ENCODE data around the gene NUDT19.

NUDT19 gene

GRCh38 chr19:32675720-32676185 is 15.9 kb upstream of the NUDT19 start, which contains the start of gene RGS9BP (continued):
- TF ChIP-seq ZNF558 (tag by site-specific recombination; IDR thresholded peaks at IDR 0.05) (no peak), OSR2 (tag by site-specific recombination; IDR thresholded peaks at IDR 0.05) (no peak), ZNF366 (tag by site-specific recombination; conservative IDR thresholded peaks at IDR 0.05) (no peak; the same call in 1 of the 2 replicates), PRDM1 (tag by site-specific recombination; IDR thresholded peaks at IDR 0.05) (no peak), SP3 (tag by site-specific recombination; IDR thresholded peaks at IDR 0.05) (no peak), ZFHX2 (tag by site-specific recombination; conservative IDR thresholded peaks at IDR 0.05) (peak; percentile 87), ZIC2 (tag by site-specific recombination; IDR thresholded peaks at IDR 0.05) (no peak; the same call in 1 of the 2 replicates), ZNF221 (tag by site-specific recombination; IDR thresholded peaks at IDR 0.05; ENCODE audit: borderline replicate concordance) (no peak), ZNF776 (tag by site-specific recombination; IDR thresholded peaks at IDR 0.05; ENCODE audit: borderline replicate concordance) (no peak), ZNF791 (tag by site-specific recombination; IDR thresholded peaks at IDR 0.05) (no peak), ZNF391 (tag by site-specific recombination; IDR thresholded peaks at IDR 0.05; ENCODE audit: borderline replicate concordance, low read depth) (no peak), ZNF707 (tag by site-specific recombination; IDR thresholded peaks at IDR 0.05) (no peak), ZNF580 (tag by site-specific recombination; IDR thresholded peaks at IDR 0.05) (no peak), ZNF785 (tag by site-specific recombination; IDR thresholded peaks at IDR 0.05) (no peak; the same call in 1 of the 2 replicates), ZNF514 (tag by site-specific recombination; IDR thresholded peaks at IDR 0.05) (no peak), ZNF837 (tag by site-specific recombination; IDR thresholded peaks at IDR 0.05) (no peak), ZXDB (tag by site-specific recombination; IDR thresholded peaks at IDR 0.05) (peak; percentile 67; the same call in 1 of the 2 replicates), ZNF529 (tag by site-specific recombination; IDR thresholded peaks at IDR 0.05; ENCODE audit: insufficient replicate concordance) (no peak), OVOL3 (tag by site-specific recombination; IDR thresholded peaks at IDR 0.05) (no peak), PRDM6 (tag by site-specific recombination; IDR thresholded peaks at IDR 0.05) (no peak), ZNF530 (tag by site-specific recombination; IDR thresholded peaks at IDR 0.05; ENCODE audit: low read depth) (no peak), IKZF3 (tag by site-specific recombination; IDR thresholded peaks at IDR 0.05) (peak; percentile 86), KLF1 (tag by site-specific recombination; IDR thresholded peaks at IDR 0.05) (peak; percentile 92), ZNF394 (tag by site-specific recombination; IDR thresholded peaks at IDR 0.05; ENCODE audit: borderline replicate concordance) (no peak), HOXA7 (CRISPR knock-in tag; IDR thresholded peaks at IDR 0.05; ENCODE audit: borderline replicate concordance) (no peak), CTCF (tag by site-specific recombination; IDR thresholded peaks at IDR 0.05) (no peak), ZFP37 (tag by site-specific recombination; IDR thresholded peaks at IDR 0.05) (no peak), ZNF544 (tag by site-specific recombination; IDR thresholded peaks at IDR 0.05) (no peak)
- TF ChIP-seq, protein P1, sequence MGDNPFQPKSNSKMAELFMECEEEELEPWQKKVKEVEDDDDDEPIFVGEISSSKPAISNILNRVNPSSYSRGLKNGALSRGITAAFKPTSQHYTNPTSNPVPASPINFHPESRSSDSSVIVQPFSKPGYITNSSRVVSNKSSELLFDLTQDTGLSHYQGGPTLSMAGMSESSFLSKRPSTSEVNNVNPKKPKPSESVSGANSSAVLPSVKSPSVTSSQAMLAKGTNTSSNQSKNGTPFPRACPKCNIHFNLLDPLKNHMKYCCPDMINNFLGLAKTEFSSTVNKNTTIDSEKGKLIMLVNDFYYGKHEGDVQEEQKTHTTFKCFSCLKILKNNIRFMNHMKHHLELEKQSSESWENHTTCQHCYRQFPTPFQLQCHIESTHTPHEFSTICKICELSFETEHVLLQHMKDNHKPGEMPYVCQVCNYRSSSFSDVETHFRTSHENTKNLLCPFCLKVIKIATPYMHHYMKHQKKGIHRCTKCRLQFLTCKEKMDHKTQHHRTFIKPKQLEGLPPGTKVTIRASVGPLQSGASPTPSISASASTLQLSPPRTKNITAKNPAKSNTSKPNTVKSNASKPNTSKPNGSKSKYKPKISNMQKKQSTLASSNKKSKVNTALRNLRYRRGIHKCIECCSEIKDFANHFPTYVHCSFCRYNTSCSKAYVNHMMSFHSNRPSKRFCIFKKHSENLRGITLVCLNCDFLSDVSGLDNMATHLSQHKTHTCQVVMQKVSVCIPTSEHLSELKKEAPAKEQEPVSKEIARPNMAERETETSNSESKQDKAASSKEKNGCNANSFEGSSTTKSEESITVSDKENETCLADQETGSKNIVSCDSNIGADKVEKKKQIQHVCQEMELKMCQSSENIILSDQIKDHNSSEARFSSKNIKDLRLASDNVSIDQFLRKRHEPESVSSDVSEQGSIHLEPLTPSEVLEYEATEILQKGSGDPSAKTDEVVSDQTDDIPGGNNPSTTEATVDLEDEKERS (tag by site-specific recombination; IDR thresholded peaks at IDR 0.05): no peak
- TF ChIP-seq, protein P2, sequence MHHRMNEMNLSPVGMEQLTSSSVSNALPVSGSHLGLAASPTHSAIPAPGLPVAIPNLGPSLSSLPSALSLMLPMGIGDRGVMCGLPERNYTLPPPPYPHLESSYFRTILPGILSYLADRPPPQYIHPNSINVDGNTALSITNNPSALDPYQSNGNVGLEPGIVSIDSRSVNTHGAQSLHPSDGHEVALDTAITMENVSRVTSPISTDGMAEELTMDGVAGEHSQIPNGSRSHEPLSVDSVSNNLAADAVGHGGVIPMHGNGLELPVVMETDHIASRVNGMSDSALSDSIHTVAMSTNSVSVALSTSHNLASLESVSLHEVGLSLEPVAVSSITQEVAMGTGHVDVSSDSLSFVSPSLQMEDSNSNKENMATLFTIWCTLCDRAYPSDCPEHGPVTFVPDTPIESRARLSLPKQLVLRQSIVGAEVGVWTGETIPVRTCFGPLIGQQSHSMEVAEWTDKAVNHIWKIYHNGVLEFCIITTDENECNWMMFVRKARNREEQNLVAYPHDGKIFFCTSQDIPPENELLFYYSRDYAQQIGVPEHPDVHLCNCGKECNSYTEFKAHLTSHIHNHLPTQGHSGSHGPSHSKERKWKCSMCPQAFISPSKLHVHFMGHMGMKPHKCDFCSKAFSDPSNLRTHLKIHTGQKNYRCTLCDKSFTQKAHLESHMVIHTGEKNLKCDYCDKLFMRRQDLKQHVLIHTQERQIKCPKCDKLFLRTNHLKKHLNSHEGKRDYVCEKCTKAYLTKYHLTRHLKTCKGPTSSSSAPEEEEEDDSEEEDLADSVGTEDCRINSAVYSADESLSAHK (tag by site-specific recombination; IDR thresholded peaks at IDR 0.05): no peak; the same call in 1 of the 2 replicates
- TF ChIP-seq, protein P3, sequence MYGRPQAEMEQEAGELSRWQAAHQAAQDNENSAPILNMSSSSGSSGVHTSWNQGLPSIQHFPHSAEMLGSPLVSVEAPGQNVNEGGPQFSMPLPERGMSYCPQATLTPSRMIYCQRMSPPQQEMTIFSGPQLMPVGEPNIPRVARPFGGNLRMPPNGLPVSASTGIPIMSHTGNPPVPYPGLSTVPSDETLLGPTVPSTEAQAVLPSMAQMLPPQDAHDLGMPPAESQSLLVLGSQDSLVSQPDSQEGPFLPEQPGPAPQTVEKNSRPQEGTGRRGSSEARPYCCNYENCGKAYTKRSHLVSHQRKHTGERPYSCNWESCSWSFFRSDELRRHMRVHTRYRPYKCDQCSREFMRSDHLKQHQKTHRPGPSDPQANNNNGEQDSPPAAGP (tag by site-specific recombination; IDR thresholded peaks at IDR 0.05): peak; percentile 24; the same call in 1 of the 2 replicates

All from HEK293 (cell line).